ENCODE measurements around the gene SPHKAP.

GRCh38 chr2:228086561-228086960 lies 94.9 kb downstream of the SPHKAP start:
- TF ChIP-seq POLR2AphosphoS5 (IDR thresholded peaks at IDR 0.05; ENCODE audit: low read depth, low read length) (no peak), POLR2A (IDR thresholded peaks at IDR 0.05; ENCODE audit: low read depth, low read length) (no peak), TAF1 (IDR thresholded peaks at IDR 0.05; ENCODE audit: borderline replicate concordance, low read depth, low read length) (no peak)
